Spleen (tissue), 7 donors: ENCODE measurements around the gene LRRTM4.

Source experiments
- POLR2A ChIP-seq, 3 donors: fragments of 450-650 bp; IDR thresholded peaks; one replicate each; pipeline ENCODE4 v1.5.1; 2017; ENCODE audit warnings: antibody characterized with exemption in 3 of 3, mild to moderate bottlenecking in 1 of 3
- TF ChIP-seq, protein P1 (sequence below), 11 experiments: fragments of 200-600 bp in 7 of 11; fragments of 450-650 bp in 4 of 11; sonication (generic) in 4 of 11; IDR thresholded peaks in 8 of 11; conservative IDR thresholded peaks in 3 of 11; 1 replicate in 7 of 11; 2 replicates in 4 of 11; pipeline versions ENCODE4 v1.4.0 to v1.8.0; 2016 to 2021; ENCODE audit warnings: antibody characterized with exemption in 11 of 11, inconsistent platforms in 4 of 11, mild to moderate bottlenecking in 1 of 11
- donor health status: DM: no; HTN: no; CAD: no; lungs with moderate emphysema.
- donor health status: DM: no; HTN: no; CAD: no.
- donor health status: DM: no; HTN: no; CAD: no.

DNA sequence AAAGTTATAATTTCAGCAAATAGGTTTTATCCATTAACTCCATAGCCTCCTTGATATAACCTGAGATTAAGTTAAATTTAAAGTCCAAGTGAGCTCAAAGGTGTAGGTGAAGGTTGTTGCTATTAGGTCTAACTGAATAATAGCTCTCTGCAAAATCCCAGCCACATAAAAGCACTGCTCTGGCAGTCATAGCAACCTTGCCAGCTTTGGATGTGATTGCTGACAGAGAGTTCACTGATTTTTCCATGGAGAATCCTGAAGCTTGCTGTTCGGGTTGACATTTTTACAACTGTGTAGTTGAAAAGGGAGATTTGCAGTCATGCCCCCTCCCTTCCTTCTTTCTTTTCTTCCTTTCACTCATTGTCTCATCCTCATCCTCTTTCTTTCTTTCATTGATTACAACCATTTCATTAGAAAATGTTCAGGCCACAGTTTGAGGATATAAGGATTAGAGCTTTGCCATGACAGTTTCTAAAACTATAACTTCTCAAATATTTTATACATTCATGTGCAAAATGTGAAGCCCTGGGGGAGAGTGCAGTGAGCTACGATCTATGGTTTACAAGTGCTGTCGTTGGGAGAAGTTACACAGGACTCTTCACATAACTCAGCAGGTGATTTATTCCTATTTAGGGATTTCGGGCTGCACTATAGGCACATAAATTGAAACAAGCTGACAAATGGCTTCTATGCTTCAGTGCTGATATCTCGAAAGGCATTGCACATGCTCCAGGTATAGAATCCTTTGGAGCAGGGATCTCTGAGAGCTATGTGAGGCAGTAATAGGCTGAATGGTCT lies 193.8 kb downstream of the LRRTM4 start:
- TF ChIP-seq, protein P1, sequence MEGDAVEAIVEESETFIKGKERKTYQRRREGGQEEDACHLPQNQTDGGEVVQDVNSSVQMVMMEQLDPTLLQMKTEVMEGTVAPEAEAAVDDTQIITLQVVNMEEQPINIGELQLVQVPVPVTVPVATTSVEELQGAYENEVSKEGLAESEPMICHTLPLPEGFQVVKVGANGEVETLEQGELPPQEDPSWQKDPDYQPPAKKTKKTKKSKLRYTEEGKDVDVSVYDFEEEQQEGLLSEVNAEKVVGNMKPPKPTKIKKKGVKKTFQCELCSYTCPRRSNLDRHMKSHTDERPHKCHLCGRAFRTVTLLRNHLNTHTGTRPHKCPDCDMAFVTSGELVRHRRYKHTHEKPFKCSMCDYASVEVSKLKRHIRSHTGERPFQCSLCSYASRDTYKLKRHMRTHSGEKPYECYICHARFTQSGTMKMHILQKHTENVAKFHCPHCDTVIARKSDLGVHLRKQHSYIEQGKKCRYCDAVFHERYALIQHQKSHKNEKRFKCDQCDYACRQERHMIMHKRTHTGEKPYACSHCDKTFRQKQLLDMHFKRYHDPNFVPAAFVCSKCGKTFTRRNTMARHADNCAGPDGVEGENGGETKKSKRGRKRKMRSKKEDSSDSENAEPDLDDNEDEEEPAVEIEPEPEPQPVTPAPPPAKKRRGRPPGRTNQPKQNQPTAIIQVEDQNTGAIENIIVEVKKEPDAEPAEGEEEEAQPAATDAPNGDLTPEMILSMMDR (IDR thresholded peaks at IDR 0.05 in 8 of 11, conservative IDR thresholded peaks at IDR 0.05 in 3 of 11) = no peak
- TF ChIP-seq POLR2A (IDR thresholded peaks at IDR 0.05) = no peak
